Small intestine (tissue), 7 donors: ENCODE measurements around the gene DAPK1. TPM values are rescaled to one million over a fixed set of nuclear protein-coding genes. Genes with fewer than 3 reads are reported as not detected.

Experiments used
- DNase-seq, 2 donors: peaks; one replicate each; pipeline versions ENCODE4 v3.0.0 to v3.0.0-alpha.2; 2013
- FAIRE-seq: peaks from 2 replicates; lab custom pipeline; 2012; peaks lifted over from hg19 to GRCh38; lab: Jason Lieb, UNC
- H3K27ac ChIP-seq, 3 donors: one replicate each; pipeline ENCODE4 v1.5.1; 2013; ENCODE audit warnings: low read length in 2 of 3, mild to moderate bottlenecking in 2 of 3, control low read depth in 1 of 3, inconsistent platforms in 1 of 3, low read depth in 1 of 3, moderate library complexity in 1 of 3
- H3K27me3 ChIP-seq, 3 donors: one replicate each; pipeline ENCODE4 v1.6.1; 2013; ENCODE audit warnings: low read length in 3 of 3, inconsistent platforms in 1 of 3; ENCODE audit not compliant: control insufficient read depth in 3 of 3, insufficient read depth in 3 of 3
- H3K36me3 ChIP-seq, 3 donors: one replicate each; pipeline ENCODE4 v1.6.1; 2013; ENCODE audit warnings: low read length in 3 of 3, inconsistent platforms in 1 of 3, low read depth in 1 of 3, mild to moderate bottlenecking in 1 of 3, moderate library complexity in 1 of 3; ENCODE audit not compliant: control insufficient read depth in 3 of 3, insufficient read depth in 2 of 3
- H3K4me1 ChIP-seq, 3 donors: one replicate each; pipeline ENCODE4 v1.6.1; 2013; ENCODE audit warnings: low read length in 2 of 3, inconsistent platforms in 1 of 3, low read depth in 1 of 3, mild to moderate bottlenecking in 1 of 3, moderate library complexity in 1 of 3; ENCODE audit not compliant: control insufficient read depth in 3 of 3, insufficient read depth in 2 of 3
- H3K4me3 ChIP-seq, 3 donors: one replicate each; pipeline ENCODE4 v1.5.1; 2013; ENCODE audit warnings: low read length in 3 of 3, control low read depth in 1 of 3, inconsistent platforms in 1 of 3, low read depth in 1 of 3, mild to moderate bottlenecking in 1 of 3, moderate library complexity in 1 of 3
- H3K9me3 ChIP-seq, 2 donors: one replicate each; pipeline ENCODE4 v1.6.1; 2013; ENCODE audit warnings: low read depth in 1 of 2, low read length in 1 of 2; ENCODE audit not compliant: control insufficient read depth in 2 of 2, insufficient read depth in 1 of 2
- WGBS, 3 donors: extraction: QIAGEN DNeasy Blood & Tissue Kit; methylation state at CpG; one replicate each; pipeline ENCODE4 v1.1.7; 2013; 5-methylcytosine and 5-hydroxymethylcytosine counted together
- polyA plus RNA-seq, 4 donors: library from polyadenylated mRNA; stranded (reverse) in 3 of 4; unstranded in 1 of 4; fragments of 200-250 nt in 3 of 4; fragments of 120-200 nt in 1 of 4; gene quantifications; one replicate each; pipeline versions ENCODE4 v1.2.1 to v1.2.3, GENCODE V29; 2013
- donor health status: healthy with polysubstance abuse.
- donor health status: control.
- donor health status: control.
- donor health status: Bipolar disorder and iron deficiency.
- donor health status: healthy.

The DAPK1 gene
- polyA plus RNA-seq, 4 donors = 6.8 to 21.7 (median 9.6) TPM

GRCh38 chr9:87655731-87656130 lies 158.1 kb downstream of the DAPK1 start:
- FAIRE-seq (no peak), DNase-seq (no peak)
- Histone ChIP-seq H3K36me3 (peaks cover 0 to 22% (median 2%) of the 10 kb centered on the region in 3 donors), H3K4me3 (no peak overlapping the region), H3K27ac (no peak overlapping the region), H3K27me3 (no peaks in the 10 kb centered on the region), H3K9me3 (no peaks in the 10 kb centered on the region), H3K4me1 (no peaks in the 10 kb centered on the region)
- WGBS, 3 donors = 90 to 96% (median 95%) methylated on average over 9 of the region's 9 CpGs

- Histone ChIP-seq H3K27me3 (no peaks in the 10 kb centered on the region), H3K36me3 (peaks cover 0 to 19% (median 0%) of the 10 kb centered on the region in 3 donors), H3K4me1 (no peaks in the 10 kb centered on the region), H3K9me3 (no peaks in the 10 kb centered on the region), H3K27ac (no peak overlapping the region), H3K4me3 (no peak overlapping the region)
- FAIRE-seq (no peak), DNase-seq (no peak)
- 64 to 90% (median 89%) methylated on average over 8 of the region's 8 CpGs for WGBS, 3 donors
Observed at GRCh38 chr9:87656485-87656884, 158.8 kb downstream of the DAPK1 start.

- 73 to 88% (median 87%) methylated on average over 6 of the region's 6 CpGs for WGBS, 3 donors
- no peak for DNase-seq
- H3K36me3 ChIP-seq = peaks cover 0 to 17% (median 0%) of the 10 kb centered on the region in 3 donors
- H3K4me3 ChIP-seq = no peak overlapping the region
- H3K27me3 ChIP-seq = no peaks in the 10 kb centered on the region
- no peak for FAIRE-seq
- no peaks in the 10 kb centered on the region for H3K4me1 ChIP-seq
- no peaks in the 10 kb centered on the region for H3K9me3 ChIP-seq
- peak overlapping the region in 1 of 3 donors; percentile 14 for H3K27ac ChIP-seq
Observed at GRCh38 chr9:87657190-87657589, 159.5 kb downstream of the DAPK1 start.

GRCh38 chr9:87657893-87658292 lies 160.2 kb downstream of the DAPK1 start:
- no peak for DNase-seq
- Histone ChIP-seq H3K27me3 (no peaks in the 10 kb centered on the region), H3K27ac (no peak overlapping the region), H3K9me3 (no peaks in the 10 kb centered on the region), H3K36me3 (peaks cover 0 to 17% (median 0%) of the 10 kb centered on the region in 3 donors), H3K4me3 (no peak overlapping the region), H3K4me1 (no peaks in the 10 kb centered on the region)
- WGBS, 3 donors = 89 to 95% (median 95%) methylated on average over 16 of the region's 16 CpGs
- FAIRE-seq = no peak

- WGBS, 3 donors = 88 to 92% (median 89%) methylated on average over 3 of the region's 3 CpGs
- H3K27me3 ChIP-seq = no peaks in the 10 kb centered on the region
- H3K4me1 ChIP-seq = no peaks in the 10 kb centered on the region
- no peak overlapping the region for H3K4me3 ChIP-seq
- H3K27ac ChIP-seq = no peak overlapping the region
- no peaks in the 10 kb centered on the region for H3K9me3 ChIP-seq
- FAIRE-seq (no peak), DNase-seq (no peak)
- H3K36me3 ChIP-seq = peaks cover 0 to 21% (median 0%) of the 10 kb centered on the region in 3 donors
Observed at GRCh38 chr9:87658511-87658910, 160.8 kb downstream of the DAPK1 start.

- H3K4me1 ChIP-seq = no peaks in the 10 kb centered on the region
- H3K27me3 ChIP-seq = no peaks in the 10 kb centered on the region
- DNase-seq (no peak), FAIRE-seq (no peak)
- WGBS, 3 donors = 94 to 95% (median 94%) methylated on average over 47 of the region's 47 CpGs
- H3K9me3 ChIP-seq = no peaks in the 10 kb centered on the region
- H3K36me3 ChIP-seq = peaks cover 0 to 27% (median 0%) of the 10 kb centered on the region in 3 donors
- no peak overlapping the region for H3K27ac ChIP-seq
- no peak overlapping the region for H3K4me3 ChIP-seq
Observed at GRCh38 chr9:87659534-87660419, 162.1 kb downstream of the DAPK1 start.

- Histone ChIP-seq H3K9me3 (no peaks in the 10 kb centered on the region), H3K4me3 (no peak overlapping the region), H3K27me3 (no peaks in the 10 kb centered on the region), H3K36me3 (peaks cover 0 to 30% (median 0%) of the 10 kb centered on the region in 3 donors), H3K27ac (no peak overlapping the region), H3K4me1 (no peaks in the 10 kb centered on the region)
- DNase-seq (no peak), FAIRE-seq (no peak)
- 68 to 91% (median 73%) methylated on average over 1 of the region's 1 CpG for WGBS, 3 donors
Observed at GRCh38 chr9:87661241-87661640, 163.6 kb downstream of the DAPK1 start.

- no peaks in the 10 kb centered on the region for H3K4me1 ChIP-seq
- FAIRE-seq = no peak
- no peak overlapping the region for H3K4me3 ChIP-seq
- peaks cover 0 to 12% of the 10 kb centered on the region in 2 donors for H3K9me3 ChIP-seq
- H3K36me3 ChIP-seq = peaks cover 0 to 32% (median 0%) of the 10 kb centered on the region in 3 donors
- 54 to 64% (median 59%) methylated on average over 11 of the region's 11 CpGs for WGBS, 3 donors
- H3K27me3 ChIP-seq = no peaks in the 10 kb centered on the region
- no peak overlapping the region for H3K27ac ChIP-seq
- peak; percentile 75 to 76 for DNase-seq
Observed at GRCh38 chr9:87662808-87663528, 165.3 kb downstream of the DAPK1 start.
